HFFc6 (cell line): ENCODE data around the gene CNGA3. TPM values are rescaled to one million over a fixed set of nuclear protein-coding genes. Genes with fewer than 3 reads are reported as not detected.

ENCODE experiments used
- DNase-seq: peaks from one replicate; pipeline ENCODE4 v3.0.0-alpha.2; 2018
- H3K27ac Mint-ChIP-seq: 2 replicates; pipeline ENCODE4 v1.8.0; 2020; ENCODE audit warnings: mild to moderate bottlenecking, mixed read lengths
- H3K27me3 Mint-ChIP-seq: 2 replicates; pipeline ENCODE4 v1.8.0; 2021; ENCODE audit warnings: mild to moderate bottlenecking, moderate library complexity, mixed read lengths; ENCODE audit not compliant: insufficient read depth
- H3K36me3 Mint-ChIP-seq: 2 replicates; pipeline ENCODE4 v1.8.0; 2021; ENCODE audit warnings: low read depth, mixed read lengths
- H3K4me1 Mint-ChIP-seq: 2 replicates; pipeline ENCODE4 v1.8.0; 2020; ENCODE audit warnings: low read depth, mixed read lengths
- H3K4me3 Mint-ChIP-seq: 2 replicates; pipeline ENCODE4 v1.8.0; 2020; ENCODE audit warnings: mild to moderate bottlenecking, moderate library complexity, mixed read lengths
- H3K9me3 Mint-ChIP-seq: 2 replicates; pipeline ENCODE4 v1.8.0; 2020; ENCODE audit warnings: mild to moderate bottlenecking, mixed read lengths
- CTCF ChIP-seq: fragments of 200-600 bp; sonication (generic); IDR thresholded peaks from 2 replicates; pipeline ENCODE4 v1.5.0; 2021; ENCODE audit warnings: antibody characterized with exemption, mild to moderate bottlenecking
- total RNA-seq, 6 experiments: library from RNA; stranded (reverse); fragmentation: NEBNext Ultra II Directional; extraction: Animal tissue kit (Norgen Biotek cat#: 25700); gene quantifications; 2 replicates in 1 of 6; 3 replicates in 5 of 6; pipeline ENCODE4 v1.2.3, GENCODE V29; 2021

Gene CNGA3
- total RNA-seq, 6 experiments from 2014 or later: 0.14 to 0.71 (median 0.22) TPM

- no peak for DNase-seq
- H3K4me1 Mint-ChIP-seq: peaks cover 21% of the 10 kb centered on the region
- no peak overlapping the region for H3K4me3 Mint-ChIP-seq
- H3K27ac Mint-ChIP-seq: no peak overlapping the region
- H3K27me3 Mint-ChIP-seq: peaks cover 38% of the 10 kb centered on the region
- H3K36me3 Mint-ChIP-seq: no peaks in the 10 kb centered on the region
- no peaks in the 10 kb centered on the region for H3K9me3 Mint-ChIP-seq
- no peak for TF ChIP-seq CTCF
Measured at GRCh38 chr2:98380203-98380535, 33.9 kb downstream of the CNGA3 start.

- no peak for DNase-seq
- Mint-ChIP-seq H3K27me3 (peaks cover 36% of the 10 kb centered on the region), H3K4me3 (no peak overlapping the region), H3K27ac (no peak overlapping the region), H3K4me1 (peaks cover 21% of the 10 kb centered on the region), H3K36me3 (no peaks in the 10 kb centered on the region), H3K9me3 (no peaks in the 10 kb centered on the region)
- no peak for TF ChIP-seq CTCF
Measured at GRCh38 chr2:98381494-98381893, 35.2 kb downstream of the CNGA3 start.

GRCh38 chr2:98382086-98382485, 35.8 kb downstream of the CNGA3 start:
- Mint-ChIP-seq H3K4me1 (peaks cover 21% of the 10 kb centered on the region), H3K36me3 (no peaks in the 10 kb centered on the region), H3K4me3 (no peak overlapping the region), H3K9me3 (no peaks in the 10 kb centered on the region), H3K27me3 (peaks cover 30% of the 10 kb centered on the region), H3K27ac (no peak overlapping the region)
- no peak for DNase-seq
- no peak for TF ChIP-seq CTCF

GRCh38 chr2:98382739-98383138, 36.5 kb downstream of the CNGA3 start:
- Mint-ChIP-seq H3K27ac (no peak overlapping the region), H3K4me1 (peaks cover 21% of the 10 kb centered on the region), H3K9me3 (no peaks in the 10 kb centered on the region), H3K27me3 (peaks cover 27% of the 10 kb centered on the region), H3K36me3 (no peaks in the 10 kb centered on the region), H3K4me3 (no peak overlapping the region)
- no peak for DNase-seq
- TF ChIP-seq CTCF: no peak

- no peak for DNase-seq
- Mint-ChIP-seq H3K36me3 (no peaks in the 10 kb centered on the region), H3K4me3 (no peak overlapping the region), H3K4me1 (peaks cover 21% of the 10 kb centered on the region), H3K9me3 (no peaks in the 10 kb centered on the region), H3K27ac (no peak overlapping the region), H3K27me3 (peaks cover 27% of the 10 kb centered on the region)
- no peak for TF ChIP-seq CTCF
Measured at GRCh38 chr2:98383166-98383565, 36.9 kb downstream of the CNGA3 start.
